ENCODE data around the gene METTL25B. TPM values are rescaled to one million over a fixed set of nuclear protein-coding genes. Genes with fewer than 3 reads are reported as not detected.
A peak's percentile ranks its signal among the peaks of the same experiment; 100 is the strongest.

METTL25B gene
- total and polyA plus RNA-seq, 2 of the 13 experiments (the other 11 are each of a cell fraction or from before 2014, with no cell fraction given), result 11.9 to 24.0 TPM

GRCh38 chr1:156748670-156749418, 20.6 kb downstream of the METTL25B start (continued):
- TF ChIP-seq ZNF572 (CRISPR knock-in tag; IDR thresholded peaks at IDR 0.05) (0 out of 2 replicates have a peak, but pooled peaks have one; percentile 48), ELF4 (CRISPR knock-in tag; IDR thresholded peaks at IDR 0.05; ENCODE audit: borderline replicate concordance) (no peak), ZKSCAN1 (IDR thresholded peaks at IDR 0.05; ENCODE audit: low read length) (no peak), GATAD2A (CRISPR knock-in tag; IDR thresholded peaks at IDR 0.05) (0 out of 2 replicates have a peak, but pooled peaks have one; percentile 16), ZNF607 (CRISPR knock-in tag; IDR thresholded peaks at IDR 0.05; ENCODE audit: borderline replicate concordance) (no peak), RBFOX2 (IDR thresholded peaks at IDR 0.05; ENCODE audit: low read depth, low read length) (0 out of 2 replicates have a peak, but pooled peaks have one; percentile 34), KDM4B (CRISPR knock-in tag; IDR thresholded peaks at IDR 0.05) (no peak), ADNP (CRISPR knock-in tag; IDR thresholded peaks at IDR 0.05) (no peak), GMEB1 (CRISPR knock-in tag; IDR thresholded peaks at IDR 0.05; ENCODE audit: borderline replicate concordance) (no peak), NRL (CRISPR knock-in tag; IDR thresholded peaks at IDR 0.05; ENCODE audit: borderline replicate concordance) (peak; percentile 56; the same call in 1 of the 2 replicates), USF2 (IDR thresholded peaks at IDR 0.05; ENCODE audit: low read depth, low read length) (no peak), USF2 (CRISPR knock-in tag; IDR thresholded peaks at IDR 0.05; ENCODE audit: borderline replicate concordance) (peak; percentile 59; the same call in 1 of the 2 replicates), THRA (CRISPR knock-in tag; IDR thresholded peaks at IDR 0.05; ENCODE audit: borderline replicate concordance) (no peak), ZNF333 (CRISPR knock-in tag; IDR thresholded peaks at IDR 0.05; ENCODE audit: borderline replicate concordance) (0 out of 2 replicates have a peak, but pooled peaks have one; percentile 49)

Measured in HepG2 (cell line).